DND-41 (cell line): Measurements from ENCODE around the gene ARPC4.
A peak's percentile ranks its signal among the peaks of the same experiment; 100 is the strongest.

Experiments
- ATAC-seq: fragments of 200-7000 bp; cut with Tn5 transposase; 3 replicates; pipeline ENCODE4 v1.9.1; 2021; ENCODE audit warnings: low read depth; ENCODE audit not compliant: insufficient read depth
- DNase-seq: peaks from one replicate; pipeline ENCODE4 v3.0.0-alpha.2; 2020
- H2AFZ ChIP-seq: 2 replicates; pipeline ENCODE4 v1.6.0; 2012; ENCODE audit warnings: low read depth, low read length
- H3K27ac ChIP-seq: 2 replicates; pipeline ENCODE4 v1.5.1; 2012; ENCODE audit warnings: low read length, inconsistent platforms
- H3K27me3 ChIP-seq: fragments of 200-600 bp; sonication (generic); 2 replicates; pipeline ENCODE4 v1.6.0; 2012; ENCODE audit warnings: low read length, mild to moderate bottlenecking, inconsistent platforms; ENCODE audit not compliant: insufficient read depth, poor library complexity
- H3K36me3 ChIP-seq: 2 replicates; pipeline ENCODE4 v1.5.1; 2012; ENCODE audit warnings: low read length, inconsistent platforms; ENCODE audit not compliant: insufficient read depth
- H3K4me1 ChIP-seq: 2 replicates; pipeline ENCODE4 v1.5.1; 2012; ENCODE audit warnings: mild to moderate bottlenecking, low read length; ENCODE audit not compliant: insufficient read depth
- H3K4me2 ChIP-seq: 2 replicates; pipeline ENCODE4 v1.6.0; 2012; ENCODE audit warnings: mild to moderate bottlenecking, moderate library complexity, low read length, inconsistent platforms; ENCODE audit not compliant: insufficient read depth
- H3K4me3 ChIP-seq, 2 experiments: fragments of 200-600 bp in 1 of 2; shearing (Covaris generic) in 1 of 2; 2 replicates each; pipeline ENCODE4 v1.5.1; 2012 to 2016; ENCODE audit warnings: inconsistent platforms in 2 of 2, low read length in 2 of 2, mild to moderate bottlenecking in 2 of 2, low read depth in 1 of 2, moderate library complexity in 1 of 2
- H3K79me2 ChIP-seq: 2 replicates; pipeline ENCODE4 v1.6.0; 2012; ENCODE audit warnings: low read length, inconsistent platforms; ENCODE audit not compliant: insufficient read depth
- H3K9ac ChIP-seq: 2 replicates; pipeline ENCODE4 v1.6.0; 2012; ENCODE audit warnings: low read depth, mild to moderate bottlenecking, inconsistent platforms, low read length, moderate library complexity
- H3K9me3 ChIP-seq: 2 replicates; pipeline ENCODE4 v1.5.1; 2012; ENCODE audit warnings: low read length, moderate library complexity, mild to moderate bottlenecking, inconsistent platforms; ENCODE audit not compliant: insufficient read depth, severe bottlenecking
- H4K20me1 ChIP-seq: 2 replicates; pipeline ENCODE4 v1.6.0; 2012; ENCODE audit warnings: low read length; ENCODE audit not compliant: insufficient read depth
- EZH2 ChIP-seq: IDR thresholded peaks from 3 replicates; pipeline ENCODE4 v1.6.1; 2012; ENCODE audit warnings: borderline replicate concordance, low read depth, mild to moderate bottlenecking, moderate library complexity, low read length, inconsistent platforms; ENCODE audit not compliant: severe bottlenecking
- TF ChIP-seq, protein P1 (sequence below): IDR thresholded peaks from 2 replicates; pipeline ENCODE4 v1.5.1; 2012; ENCODE audit warnings: borderline replicate concordance, low read length, moderate library complexity, mild to moderate bottlenecking; ENCODE audit not compliant: poor library complexity, severe bottlenecking; ENCODE audit errors: extremely low read depth

Gene ARPC4

GRCh38 chr3:9795207-9795606 lies 2.3 kb downstream of the ARPC4 start:
- no peak for DNase-seq
- H3K36me3 ChIP-seq: peaks cover 65% of the 10 kb centered on the region
- no peak for ATAC-seq
- no peaks in the 10 kb centered on the region for H3K9me3 ChIP-seq
- H4K20me1 ChIP-seq: peaks cover 38% of the 10 kb centered on the region
- peaks cover 38% of the 10 kb centered on the region for H3K4me1 ChIP-seq
- peaks cover 57% of the 10 kb centered on the region for H3K79me2 ChIP-seq
- TF ChIP-seq, protein P1, sequence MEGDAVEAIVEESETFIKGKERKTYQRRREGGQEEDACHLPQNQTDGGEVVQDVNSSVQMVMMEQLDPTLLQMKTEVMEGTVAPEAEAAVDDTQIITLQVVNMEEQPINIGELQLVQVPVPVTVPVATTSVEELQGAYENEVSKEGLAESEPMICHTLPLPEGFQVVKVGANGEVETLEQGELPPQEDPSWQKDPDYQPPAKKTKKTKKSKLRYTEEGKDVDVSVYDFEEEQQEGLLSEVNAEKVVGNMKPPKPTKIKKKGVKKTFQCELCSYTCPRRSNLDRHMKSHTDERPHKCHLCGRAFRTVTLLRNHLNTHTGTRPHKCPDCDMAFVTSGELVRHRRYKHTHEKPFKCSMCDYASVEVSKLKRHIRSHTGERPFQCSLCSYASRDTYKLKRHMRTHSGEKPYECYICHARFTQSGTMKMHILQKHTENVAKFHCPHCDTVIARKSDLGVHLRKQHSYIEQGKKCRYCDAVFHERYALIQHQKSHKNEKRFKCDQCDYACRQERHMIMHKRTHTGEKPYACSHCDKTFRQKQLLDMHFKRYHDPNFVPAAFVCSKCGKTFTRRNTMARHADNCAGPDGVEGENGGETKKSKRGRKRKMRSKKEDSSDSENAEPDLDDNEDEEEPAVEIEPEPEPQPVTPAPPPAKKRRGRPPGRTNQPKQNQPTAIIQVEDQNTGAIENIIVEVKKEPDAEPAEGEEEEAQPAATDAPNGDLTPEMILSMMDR: no peak
- no peaks in the 10 kb centered on the region for H3K27me3 ChIP-seq
- H3K9ac ChIP-seq: no peak overlapping the region
- no peak overlapping the region for H3K4me2 ChIP-seq
- no peak overlapping the region for H2AFZ ChIP-seq
- no peak overlapping the region for H3K27ac ChIP-seq
- H3K4me3 ChIP-seq: no peak overlapping the region

DNA sequence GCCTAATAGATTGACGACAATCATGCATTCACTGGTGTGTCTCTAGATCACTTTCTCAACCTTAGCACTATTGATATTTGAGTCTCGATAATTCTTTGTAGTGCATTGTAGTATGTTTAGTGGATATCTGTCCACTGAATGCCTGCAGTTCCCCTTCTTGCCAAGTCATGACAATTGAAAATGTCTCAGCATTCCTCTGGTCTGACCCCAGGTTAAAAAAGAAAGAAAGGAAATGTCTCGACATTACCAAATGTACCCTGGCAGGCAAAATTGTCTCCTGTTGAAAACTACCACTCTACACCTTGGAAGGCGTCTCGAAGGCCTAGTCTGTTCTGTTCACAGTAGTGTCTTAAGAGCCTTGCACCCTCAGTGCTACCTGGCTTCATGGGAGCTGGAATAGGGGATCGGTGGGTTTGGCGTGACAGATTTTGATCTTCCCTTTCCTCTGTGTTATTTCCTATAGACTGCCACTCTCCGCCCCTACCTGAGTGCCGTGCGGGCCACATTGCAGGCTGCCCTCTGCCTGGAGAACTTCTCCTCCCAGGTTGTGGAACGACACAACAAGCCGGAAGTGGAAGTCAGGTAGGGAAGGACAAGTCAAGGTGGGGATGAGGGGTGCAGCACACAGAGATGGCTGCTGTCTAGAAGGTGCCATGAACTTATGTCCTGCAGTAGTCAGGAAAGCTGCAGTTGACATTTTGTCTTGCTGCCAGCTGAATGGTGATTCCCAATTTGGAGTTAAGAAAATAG lies 4.5 kb downstream of the ARPC4 start:
- Histone ChIP-seq H3K79me2 (peaks cover 50% of the 10 kb centered on the region), H3K27ac (no peak overlapping the region), H3K36me3 (peaks cover 68% of the 10 kb centered on the region)

GRCh38 chr3:9800529-9800928 lies 7.6 kb downstream of the ARPC4 start:
- Histone ChIP-seq H3K27ac (no peak overlapping the region), H4K20me1 (peaks cover 22% of the 10 kb centered on the region), H3K4me3 (no peak overlapping the region), H3K36me3 (peaks cover 81% of the 10 kb centered on the region), H3K4me1 (0 out of 2 replicates have a peak, but pooled peaks cover 2% of the 10 kb centered on the region), H3K9ac (no peak overlapping the region), H3K79me2 (peaks cover 24% of the 10 kb centered on the region), H2AFZ (no peak overlapping the region), H3K9me3 (no peaks in the 10 kb centered on the region), H3K4me2 (no peak overlapping the region), H3K27me3 (no peaks in the 10 kb centered on the region)
- no peak for TF ChIP-seq EZH2
- TF ChIP-seq, protein P1: peak; percentile 46
- DNase-seq (no peak), ATAC-seq (peak; percentile 48; the same call in 1 of the 3 replicates)

More for the DNA sequence above, 4.5 kb downstream of the ARPC4 start:
- Histone ChIP-seq H3K9ac (no peak overlapping the region), H3K9me3 (no peaks in the 10 kb centered on the region), H3K4me3 (no peak overlapping the region), H2AFZ (no peak overlapping the region), H3K27me3 (no peaks in the 10 kb centered on the region), H4K20me1 (peaks cover 38% of the 10 kb centered on the region), H3K4me2 (no peak overlapping the region), H3K4me1 (peaks cover 22% of the 10 kb centered on the region)
- TF ChIP-seq, protein P1: no peak
- no peak for TF ChIP-seq EZH2
- ATAC-seq (no peak), DNase-seq (no peak)
